Activated CD4-positive, alpha-beta T cell treated with anti-CD3 and anti-CD28 coated beads, Interleukin-2, Interleukin-4, amounts not matched to agents 100 ng/mL and 50 ng/mL, durations not matched to agents 16 hours and 8 hours (primary cell): ENCODE results near the gene FBXL7.

Source experiments
- DNase-seq: peaks from one replicate; pipeline ENCODE4 v3.0.0-alpha.2; 2020; ENCODE audit warnings: low spot score

The FBXL7 gene

GRCh38 chr5:15951126-15951525, 451.1 kb downstream of the FBXL7 start:
- DNase-seq: no peak

GRCh38 chr5:15951550-15951949, 451.6 kb downstream of the FBXL7 start:
- no peak for DNase-seq

- DNase-seq: no peak
Measured at GRCh38 chr5:15956622-15957021, 456.6 kb downstream of the FBXL7 start.

GRCh38 chr5:15957124-15957523, 457.1 kb downstream of the FBXL7 start:
- no peak for DNase-seq

GRCh38 chr5:15959370-15960164, 459.6 kb downstream of the FBXL7 start:
- DNase-seq: no peak

GRCh38 chr5:15966066-15966640, 466.2 kb downstream of the FBXL7 start:
- no peak for DNase-seq

- no peak for DNase-seq
Measured at GRCh38 chr5:15966651-15967050, 466.7 kb downstream of the FBXL7 start.

GRCh38 chr5:15968993-15969392, 469.0 kb downstream of the FBXL7 start:
- DNase-seq: no peak

GRCh38 chr5:15977851-15978250, 477.9 kb downstream of the FBXL7 start:
- no peak for DNase-seq

GRCh38 chr5:15980835-15981234, 480.9 kb downstream of the FBXL7 start:
- no peak for DNase-seq

- no peak for DNase-seq
Measured at GRCh38 chr5:15983392-15983791, 483.4 kb downstream of the FBXL7 start.
